Measurements from ENCODE around the gene FDXR.

The FDXR gene

DNA sequence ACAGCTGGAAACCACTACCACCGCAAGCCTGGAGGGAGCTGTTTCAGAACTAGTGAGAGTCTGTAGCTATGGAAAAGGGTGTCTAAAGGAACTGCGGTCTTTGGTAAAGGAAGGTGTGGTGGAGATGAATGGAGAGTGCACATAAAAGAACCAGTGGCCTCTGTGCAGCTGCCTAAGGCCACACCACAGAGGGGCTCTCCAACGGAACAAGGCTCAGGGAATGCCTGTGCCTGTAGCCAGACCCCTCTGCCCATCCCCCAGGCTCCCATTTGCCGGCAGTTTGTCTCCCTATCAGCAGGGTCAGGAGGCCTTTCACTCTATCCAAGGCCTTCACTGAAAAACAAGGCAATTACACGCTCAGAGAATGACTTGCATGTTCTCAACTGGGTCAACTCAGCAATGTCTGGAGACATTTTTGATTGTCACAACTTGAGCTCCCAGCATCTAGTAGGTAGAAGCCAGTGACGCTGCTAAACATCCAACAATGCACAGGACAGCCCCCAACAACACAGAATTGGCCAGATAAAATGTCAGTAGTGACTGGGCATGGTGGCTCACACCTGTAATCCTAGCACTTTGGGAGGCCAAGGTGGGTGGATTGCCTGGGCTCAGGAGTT lies 3.3 kb upstream of the FDXR start:
- H3K27me3 ChIP-seq (ENCODE audit: insufficient read depth, poor library complexity, severe bottlenecking), result no peaks in the 10 kb centered on the region
- H3K4me3 ChIP-seq (replicated peaks; ENCODE audit: insufficient read depth, low read length), result no peak overlapping the region
- H3K27ac ChIP-seq (replicated peaks), result no peak overlapping the region
- TF ChIP-seq, protein P1, sequence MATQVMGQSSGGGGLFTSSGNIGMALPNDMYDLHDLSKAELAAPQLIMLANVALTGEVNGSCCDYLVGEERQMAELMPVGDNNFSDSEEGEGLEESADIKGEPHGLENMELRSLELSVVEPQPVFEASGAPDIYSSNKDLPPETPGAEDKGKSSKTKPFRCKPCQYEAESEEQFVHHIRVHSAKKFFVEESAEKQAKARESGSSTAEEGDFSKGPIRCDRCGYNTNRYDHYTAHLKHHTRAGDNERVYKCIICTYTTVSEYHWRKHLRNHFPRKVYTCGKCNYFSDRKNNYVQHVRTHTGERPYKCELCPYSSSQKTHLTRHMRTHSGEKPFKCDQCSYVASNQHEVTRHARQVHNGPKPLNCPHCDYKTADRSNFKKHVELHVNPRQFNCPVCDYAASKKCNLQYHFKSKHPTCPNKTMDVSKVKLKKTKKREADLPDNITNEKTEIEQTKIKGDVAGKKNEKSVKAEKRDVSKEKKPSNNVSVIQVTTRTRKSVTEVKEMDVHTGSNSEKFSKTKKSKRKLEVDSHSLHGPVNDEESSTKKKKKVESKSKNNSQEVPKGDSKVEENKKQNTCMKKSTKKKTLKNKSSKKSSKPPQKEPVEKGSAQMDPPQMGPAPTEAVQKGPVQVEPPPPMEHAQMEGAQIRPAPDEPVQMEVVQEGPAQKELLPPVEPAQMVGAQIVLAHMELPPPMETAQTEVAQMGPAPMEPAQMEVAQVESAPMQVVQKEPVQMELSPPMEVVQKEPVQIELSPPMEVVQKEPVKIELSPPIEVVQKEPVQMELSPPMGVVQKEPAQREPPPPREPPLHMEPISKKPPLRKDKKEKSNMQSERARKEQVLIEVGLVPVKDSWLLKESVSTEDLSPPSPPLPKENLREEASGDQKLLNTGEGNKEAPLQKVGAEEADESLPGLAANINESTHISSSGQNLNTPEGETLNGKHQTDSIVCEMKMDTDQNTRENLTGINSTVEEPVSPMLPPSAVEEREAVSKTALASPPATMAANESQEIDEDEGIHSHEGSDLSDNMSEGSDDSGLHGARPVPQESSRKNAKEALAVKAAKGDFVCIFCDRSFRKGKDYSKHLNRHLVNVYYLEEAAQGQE (IDR thresholded peaks at IDR 0.05; ENCODE audit: insufficient replicate concordance, low read depth), result no peak
- TF ChIP-seq, protein P2, sequence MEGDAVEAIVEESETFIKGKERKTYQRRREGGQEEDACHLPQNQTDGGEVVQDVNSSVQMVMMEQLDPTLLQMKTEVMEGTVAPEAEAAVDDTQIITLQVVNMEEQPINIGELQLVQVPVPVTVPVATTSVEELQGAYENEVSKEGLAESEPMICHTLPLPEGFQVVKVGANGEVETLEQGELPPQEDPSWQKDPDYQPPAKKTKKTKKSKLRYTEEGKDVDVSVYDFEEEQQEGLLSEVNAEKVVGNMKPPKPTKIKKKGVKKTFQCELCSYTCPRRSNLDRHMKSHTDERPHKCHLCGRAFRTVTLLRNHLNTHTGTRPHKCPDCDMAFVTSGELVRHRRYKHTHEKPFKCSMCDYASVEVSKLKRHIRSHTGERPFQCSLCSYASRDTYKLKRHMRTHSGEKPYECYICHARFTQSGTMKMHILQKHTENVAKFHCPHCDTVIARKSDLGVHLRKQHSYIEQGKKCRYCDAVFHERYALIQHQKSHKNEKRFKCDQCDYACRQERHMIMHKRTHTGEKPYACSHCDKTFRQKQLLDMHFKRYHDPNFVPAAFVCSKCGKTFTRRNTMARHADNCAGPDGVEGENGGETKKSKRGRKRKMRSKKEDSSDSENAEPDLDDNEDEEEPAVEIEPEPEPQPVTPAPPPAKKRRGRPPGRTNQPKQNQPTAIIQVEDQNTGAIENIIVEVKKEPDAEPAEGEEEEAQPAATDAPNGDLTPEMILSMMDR (IDR thresholded peaks at IDR 0.05; ENCODE audit: insufficient read depth, low read length), result no peak
- TF ChIP-seq SPI1 (IDR thresholded peaks at IDR 0.05; ENCODE audit: borderline replicate concordance, low read depth), result no peak
- TF ChIP-seq GABPA (IDR thresholded peaks at IDR 0.05; ENCODE audit: low read depth), result no peak
- TF ChIP-seq POLR2AphosphoS5 (IDR thresholded peaks at IDR 0.05; ENCODE audit: low read depth), result no peak
- no peak for DNase-seq (ENCODE audit: low read depth in 1 of 2, low spot score in 1 of 2)

DNA sequence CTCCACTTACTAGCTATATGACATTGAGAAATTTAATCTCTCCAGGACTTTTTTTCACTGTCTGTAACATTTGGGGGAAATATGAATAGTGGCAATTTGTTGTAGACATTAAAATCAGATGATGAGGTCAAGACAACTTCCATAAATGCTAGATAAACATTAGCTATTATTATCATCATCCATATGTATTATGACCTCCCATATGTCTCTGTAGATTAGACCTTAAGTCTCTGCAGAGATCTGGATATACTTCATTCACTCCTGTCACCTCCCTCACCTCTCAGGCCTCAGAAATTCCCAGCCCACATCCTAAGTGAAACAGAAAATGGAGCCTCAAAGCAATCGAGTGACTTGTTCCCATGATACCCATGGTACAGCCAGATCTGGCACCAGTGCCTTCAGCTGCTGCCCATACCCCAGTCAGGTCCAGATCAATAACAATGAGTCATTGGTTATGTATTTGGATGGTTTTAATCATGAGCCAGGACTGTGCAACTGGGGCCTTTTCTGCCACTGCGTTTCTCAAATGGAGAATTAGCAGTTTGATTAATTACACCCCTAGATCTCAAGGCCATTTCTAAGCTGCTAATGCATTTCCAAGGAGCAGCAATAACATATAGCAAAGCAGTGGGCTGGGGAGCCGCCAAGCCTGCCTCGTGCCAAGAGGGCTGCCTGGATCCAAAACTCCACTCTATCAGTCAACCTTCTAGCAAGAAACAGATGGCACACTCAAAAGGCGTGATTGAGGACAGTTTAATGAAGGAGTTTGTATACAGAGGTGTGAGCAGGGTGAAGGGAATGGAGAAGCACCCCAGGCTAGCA lies 2.6 kb upstream of the FDXR start:
- TF ChIP-seq, protein P2 (IDR thresholded peaks at IDR 0.05; ENCODE audit: insufficient read depth, low read length), result no peak
- TF ChIP-seq, protein P1 (IDR thresholded peaks at IDR 0.05; ENCODE audit: insufficient replicate concordance, low read depth), result no peak
- TF ChIP-seq POLR2AphosphoS5 (IDR thresholded peaks at IDR 0.05; ENCODE audit: low read depth), result no peak
- no peak for TF ChIP-seq SPI1 (IDR thresholded peaks at IDR 0.05; ENCODE audit: borderline replicate concordance, low read depth)
- TF ChIP-seq GABPA (IDR thresholded peaks at IDR 0.05; ENCODE audit: low read depth), result no peak
- Histone ChIP-seq H3K27me3 (ENCODE audit: insufficient read depth, poor library complexity, severe bottlenecking) (no peaks in the 10 kb centered on the region), H3K27ac (replicated peaks) (no peak overlapping the region), H3K4me3 (replicated peaks; ENCODE audit: insufficient read depth, low read length) (no peak overlapping the region)
- no peak for DNase-seq (ENCODE audit: low read depth in 1 of 2, low spot score in 1 of 2)

DNA sequence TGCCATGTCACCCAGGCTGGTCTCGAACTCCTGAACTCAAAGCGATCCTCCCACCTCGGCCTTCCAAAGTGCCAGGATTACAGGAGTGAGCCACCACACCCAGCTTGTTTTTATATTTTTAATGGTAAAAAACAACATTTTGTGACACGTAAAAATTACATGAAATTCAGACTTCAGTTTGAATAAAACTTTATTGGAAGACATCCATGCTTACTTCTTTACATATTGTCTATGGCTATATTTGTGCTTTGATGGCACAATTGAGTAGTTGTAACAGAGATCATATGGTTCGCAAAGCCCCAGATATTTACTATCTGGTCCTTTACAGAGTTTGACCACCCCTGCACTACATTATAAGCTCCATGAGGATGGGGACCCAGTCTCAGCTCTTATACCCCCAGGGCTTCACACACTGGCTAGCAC lies 1.8 kb upstream of the FDXR start:
- H3K27me3 ChIP-seq (ENCODE audit: insufficient read depth, poor library complexity, severe bottlenecking), result no peaks in the 10 kb centered on the region
- H3K4me3 ChIP-seq (replicated peaks; ENCODE audit: insufficient read depth, low read length), result no peak overlapping the region
- no peak for DNase-seq (ENCODE audit: low read depth in 1 of 2, low spot score in 1 of 2)
- no peak for TF ChIP-seq GABPA (IDR thresholded peaks at IDR 0.05; ENCODE audit: low read depth)
- TF ChIP-seq, protein P2 (IDR thresholded peaks at IDR 0.05; ENCODE audit: insufficient read depth, low read length), result no peak
- TF ChIP-seq, protein P1 (IDR thresholded peaks at IDR 0.05; ENCODE audit: insufficient replicate concordance, low read depth), result no peak
- TF ChIP-seq POLR2AphosphoS5 (IDR thresholded peaks at IDR 0.05; ENCODE audit: low read depth), result no peak
- TF ChIP-seq SPI1 (IDR thresholded peaks at IDR 0.05; ENCODE audit: borderline replicate concordance, low read depth), result no peak
- H3K27ac ChIP-seq (replicated peaks), result no peak overlapping the region
